BJ (cell line): ENCODE data around the gene MGST1. TPM values are rescaled to one million over a fixed set of nuclear protein-coding genes. Genes with fewer than 3 reads are reported as not detected.

ENCODE experiments used
- CTCF ChIA-PET: fragments of 350-600 bp; formaldehyde crosslinking; extraction: SDS; loops from one replicate; lab custom pipeline; 2021; ENCODE audit warnings: antibody characterized with exemption, inconsistent platforms; lab: Yijun Ruan, JAX
- POLR2A ChIA-PET: fragments of 300-600 bp; sonication (Branson Sonifier 250); formaldehyde crosslinking; extraction: SDS; loops from one replicate; lab custom pipeline; 2021; ENCODE audit warnings: antibody characterized with exemption; lab: Charles Lee
- DNase-seq: peaks from one replicate; pipeline ENCODE4 v3.0.0-alpha.2; 2011; ENCODE audit warnings: low read depth
- H3K27me3 ChIP-seq: 2 replicates; pipeline ENCODE4 v1.6.0; 2011; ENCODE audit warnings: low read length; ENCODE audit not compliant: control insufficient read depth, insufficient read depth
- H3K36me3 ChIP-seq: 2 replicates; pipeline ENCODE4 v1.5.1; 2011; ENCODE audit warnings: low read length; ENCODE audit not compliant: control insufficient read depth, insufficient read depth
- H3K4me3 ChIP-seq: 2 replicates; pipeline ENCODE4 v1.5.1; 2011; ENCODE audit warnings: low read depth, mild to moderate bottlenecking, control low read depth, low read length
- polyA minus RNA-seq: library from RNA; depleted of rRNA, polyadenylated mRNA; stranded (reverse); fragments of >200 nt; gene quantifications from 2 replicates; pipeline ENCODE4 v1.2.3, GENCODE V29; 2011; rRNA and poly(A)+ RNA removed
- polyA plus RNA-seq: library from polyadenylated mRNA; depleted of rRNA; stranded (reverse); fragments of >200 nt; gene quantifications from 2 replicates; pipeline ENCODE4 v1.2.3, GENCODE V29; 2011; rRNA removed
- TF ChIP-seq, protein P1 (sequence below): IDR thresholded peaks from 2 replicates; pipeline ENCODE4 v1.5.1; 2011; ENCODE audit warnings: low read depth, mild to moderate bottlenecking, control low read depth, inconsistent platforms, low read length, moderate library complexity; ENCODE audit not compliant: insufficient read depth

MGST1 gene, protein sequence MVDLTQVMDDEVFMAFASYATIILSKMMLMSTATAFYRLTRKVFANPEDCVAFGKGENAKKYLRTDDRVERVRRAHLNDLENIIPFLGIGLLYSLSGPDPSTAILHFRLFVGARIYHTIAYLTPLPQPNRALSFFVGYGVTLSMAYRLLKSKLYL
- 333 and 645 TPM in 2 replicates for polyA plus RNA-seq
- polyA minus RNA-seq, result 118 and 173 TPM in 2 replicates

DNA sequence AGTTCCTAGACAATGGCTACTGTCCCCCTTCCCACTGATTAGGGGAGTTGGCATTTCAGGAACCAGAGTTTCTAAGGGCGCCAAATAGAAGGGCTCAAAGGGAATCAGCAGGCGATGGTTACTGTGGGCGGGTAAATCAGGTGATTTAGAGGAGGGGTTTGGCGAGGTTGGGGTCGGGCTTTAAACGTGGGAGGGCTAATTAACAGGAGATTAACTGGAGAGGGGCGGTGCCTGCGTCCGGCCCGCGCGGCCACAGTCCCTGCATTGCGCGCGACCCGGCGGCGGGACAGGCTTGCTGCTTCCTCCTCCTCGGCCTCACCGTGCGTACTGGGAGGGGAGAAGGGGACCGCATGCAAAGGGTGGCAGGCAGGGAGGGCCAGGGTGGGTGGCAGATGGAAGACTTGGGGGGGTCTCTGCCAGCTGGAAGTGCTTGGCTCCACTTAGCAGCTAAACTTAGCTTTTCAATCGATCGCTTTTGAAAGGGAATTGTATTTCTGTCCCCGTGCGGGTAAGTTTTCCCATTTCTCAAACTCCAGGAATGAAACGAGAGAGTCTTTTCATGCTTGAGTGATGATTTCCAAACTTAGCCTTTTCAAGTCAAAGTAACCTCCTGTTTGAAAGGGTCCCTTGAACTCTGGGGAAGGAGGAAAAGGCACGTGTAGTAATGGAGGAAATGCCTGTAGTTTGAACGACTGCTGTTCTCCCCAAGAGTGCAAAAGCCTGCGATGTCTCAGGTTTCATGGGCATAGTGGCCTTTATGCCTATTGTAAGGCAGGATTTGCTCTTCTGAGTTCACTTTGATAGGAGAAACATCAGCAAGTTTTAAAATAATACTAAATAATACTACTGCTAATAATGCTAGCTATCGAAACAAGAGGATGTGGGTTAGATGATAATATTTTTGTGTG is at the start of gene MGST1:
Gene MGST1, plus strand, starts transcription at position 255 of the 908 bp plus-strand sequence. CDS start 6,608 bp downstream, outside the sequence.
- Histone ChIP-seq H3K4me3 (peak within 1 kb of the TSS; percentile 54), H3K27me3 (no peaks in the 10 kb centered on the region), H3K36me3 (no peaks in the 10 kb centered on the region)
- CTCF ChIA-PET, result interaction anchor here (0.6 to 0.7 kb wide), 2 partner anchors 17 to 25 kb away, joined by 3 read pairs; no protein-coding TSS in a partner anchor
- TF ChIP-seq, protein P1, sequence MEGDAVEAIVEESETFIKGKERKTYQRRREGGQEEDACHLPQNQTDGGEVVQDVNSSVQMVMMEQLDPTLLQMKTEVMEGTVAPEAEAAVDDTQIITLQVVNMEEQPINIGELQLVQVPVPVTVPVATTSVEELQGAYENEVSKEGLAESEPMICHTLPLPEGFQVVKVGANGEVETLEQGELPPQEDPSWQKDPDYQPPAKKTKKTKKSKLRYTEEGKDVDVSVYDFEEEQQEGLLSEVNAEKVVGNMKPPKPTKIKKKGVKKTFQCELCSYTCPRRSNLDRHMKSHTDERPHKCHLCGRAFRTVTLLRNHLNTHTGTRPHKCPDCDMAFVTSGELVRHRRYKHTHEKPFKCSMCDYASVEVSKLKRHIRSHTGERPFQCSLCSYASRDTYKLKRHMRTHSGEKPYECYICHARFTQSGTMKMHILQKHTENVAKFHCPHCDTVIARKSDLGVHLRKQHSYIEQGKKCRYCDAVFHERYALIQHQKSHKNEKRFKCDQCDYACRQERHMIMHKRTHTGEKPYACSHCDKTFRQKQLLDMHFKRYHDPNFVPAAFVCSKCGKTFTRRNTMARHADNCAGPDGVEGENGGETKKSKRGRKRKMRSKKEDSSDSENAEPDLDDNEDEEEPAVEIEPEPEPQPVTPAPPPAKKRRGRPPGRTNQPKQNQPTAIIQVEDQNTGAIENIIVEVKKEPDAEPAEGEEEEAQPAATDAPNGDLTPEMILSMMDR, result no peak
- DNase-seq, result no peak
- POLR2A ChIA-PET, result no interaction called here

DNA sequence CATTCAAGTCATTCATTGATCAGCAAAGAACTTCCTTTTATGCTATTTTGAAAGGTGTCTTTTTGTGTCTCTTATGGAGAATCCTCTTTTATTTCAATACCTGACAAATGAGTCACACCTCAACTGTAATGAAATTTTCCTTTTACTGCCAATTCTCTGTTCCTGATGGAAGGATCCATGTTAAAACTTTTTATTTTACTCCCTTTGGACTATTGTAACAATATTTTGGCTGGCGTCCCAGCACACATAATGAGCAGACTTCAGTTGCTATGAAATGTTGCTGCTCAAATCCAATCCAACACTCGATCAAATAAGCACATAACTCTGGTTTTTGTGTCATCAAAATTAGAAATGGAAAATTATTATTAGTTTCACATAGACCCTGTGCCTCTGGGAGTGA is 48.0 kb upstream of the MGST1 start:
- H3K36me3 ChIP-seq, result no peaks in the 10 kb centered on the region
- CTCF ChIA-PET, result no interaction called here
- no peak for DNase-seq

DNA sequence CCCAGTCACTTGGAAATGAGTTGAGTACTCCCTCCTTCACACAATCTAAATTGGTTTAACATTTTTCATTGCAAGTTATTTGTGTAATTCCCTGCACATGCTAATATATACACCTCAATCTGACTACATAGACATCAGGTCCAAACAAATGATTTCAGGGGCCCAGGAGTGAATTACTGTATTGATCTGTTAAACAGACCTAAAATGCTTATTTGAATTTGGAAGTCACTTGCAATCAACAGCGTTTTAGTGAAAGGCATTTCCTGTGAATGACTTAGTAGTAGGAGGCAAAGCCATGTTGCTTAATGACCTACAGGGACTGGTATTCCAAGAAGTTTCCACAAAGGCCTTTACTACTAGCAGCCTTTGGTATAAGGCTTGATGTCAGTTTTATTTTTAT is 47.3 kb upstream of the MGST1 start:
- ChIA-PET POLR2A (no interaction called here), CTCF (no interaction called here)
- Histone ChIP-seq H3K27me3 (no peaks in the 10 kb centered on the region), H3K36me3 (no peaks in the 10 kb centered on the region), H3K4me3 (no peak overlapping the region)
- TF ChIP-seq, protein P1, result no peak
- no peak for DNase-seq

More for the DNA sequence above, 48.0 kb upstream of the MGST1 start:
- POLR2A ChIA-PET, result no interaction called here
- no peaks in the 10 kb centered on the region for H3K27me3 ChIP-seq
- no peak overlapping the region for H3K4me3 ChIP-seq
- TF ChIP-seq, protein P1, result no peak

DNA sequence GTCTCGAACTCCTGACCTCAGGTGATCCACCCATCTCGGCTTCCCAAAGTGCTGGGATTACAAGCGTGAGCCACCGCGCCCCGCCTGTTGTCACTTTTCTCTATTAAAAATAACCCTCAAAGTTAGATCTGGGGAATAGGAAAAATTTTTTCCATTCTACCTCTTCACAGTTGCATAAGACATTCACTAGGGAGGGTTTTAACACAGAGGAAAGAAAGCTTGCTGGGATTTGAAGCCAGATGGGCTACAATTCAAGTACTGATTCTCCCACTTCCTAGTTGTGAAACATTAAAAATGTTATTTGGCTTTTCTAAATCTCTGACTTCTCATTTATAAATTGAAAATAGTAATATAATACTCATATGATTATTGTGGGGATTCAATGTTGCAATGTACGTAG is 46.7 kb upstream of the MGST1 start:
- Histone ChIP-seq H3K36me3 (no peaks in the 10 kb centered on the region), H3K27me3 (no peaks in the 10 kb centered on the region), H3K4me3 (no peak overlapping the region)
- TF ChIP-seq, protein P1, result no peak
- ChIA-PET CTCF (no interaction called here), POLR2A (no interaction called here)
- DNase-seq, result no peak

DNA sequence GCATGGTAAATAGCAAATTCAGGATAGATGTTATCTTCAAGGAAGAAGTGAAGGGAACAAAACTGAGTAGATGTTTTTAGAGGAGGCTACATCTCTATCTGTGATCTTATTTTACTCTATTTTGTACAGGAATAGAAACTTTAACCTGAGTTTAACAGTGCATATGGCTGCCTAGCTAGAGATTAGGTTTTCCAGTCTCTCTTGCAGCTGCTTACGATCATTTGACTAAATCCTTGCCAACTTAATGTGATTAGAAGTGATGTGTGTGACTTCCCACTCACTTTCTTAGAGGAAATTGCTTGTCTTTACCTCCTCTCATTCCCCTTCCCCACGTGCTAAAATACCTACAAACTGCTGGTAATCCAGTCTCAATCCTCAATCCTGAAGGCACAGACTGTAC is 43.5 kb upstream of the MGST1 start:
- TF ChIP-seq, protein P1, result no peak
- Histone ChIP-seq H3K36me3 (no peaks in the 10 kb centered on the region), H3K4me3 (no peak overlapping the region), H3K27me3 (no peaks in the 10 kb centered on the region)
- no peak for DNase-seq
- ChIA-PET POLR2A (no interaction called here), CTCF (no interaction called here)
